ENCODE measurements around the gene RNF223. TPM values are rescaled to one million over a fixed set of nuclear protein-coding genes. Genes with fewer than 3 reads are reported as not detected.

Gene RNF223
- total and polyA plus RNA-seq, 2 of the 8 experiments (the other 6 are each of a cell fraction or from before 2014, with no cell fraction given) = not detected

DNA sequence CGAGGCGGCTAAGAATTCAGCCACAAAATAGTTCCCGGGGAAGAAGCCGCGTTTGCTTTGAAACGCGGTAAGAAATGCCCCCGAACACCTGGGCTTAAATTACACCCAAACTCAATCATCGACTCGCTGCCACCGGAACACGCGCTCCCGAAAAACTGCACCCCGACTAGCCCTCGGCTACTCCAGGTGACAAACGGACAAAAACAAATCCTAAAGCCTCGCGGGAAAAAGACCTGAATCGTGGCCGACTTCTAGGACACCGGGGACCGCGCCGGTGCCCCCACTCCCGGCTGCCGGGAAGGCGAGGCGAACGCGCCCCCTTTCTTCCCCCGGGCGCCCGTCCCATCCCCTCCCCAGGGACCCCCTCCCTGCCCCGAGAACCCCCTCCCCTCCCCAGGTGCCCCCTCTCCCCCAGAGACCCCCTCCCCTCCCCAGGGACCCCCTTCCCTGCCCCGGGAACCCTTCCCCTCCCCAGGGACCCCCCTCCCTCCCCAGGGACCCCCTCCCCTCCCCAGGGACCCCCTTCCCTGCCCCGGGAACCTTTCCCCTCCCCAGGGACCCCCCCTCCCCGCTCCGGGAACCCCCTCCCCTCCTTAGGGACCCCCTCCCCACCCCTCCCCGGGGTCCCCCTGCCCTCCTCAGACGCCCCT lies 41.2 kb upstream of the RNF223 start:
- peak overlapping the region; percentile 89 for H4K8ac ChIP-seq (ENCODE audit: extremely low read depth, insufficient read depth, low read length)
- peaks cover 5% of the 10 kb centered on the region for H3K79me1 ChIP-seq (ENCODE audit: low read depth, low read length)
- H3K23ac ChIP-seq (ENCODE audit: insufficient read length) = no peak overlapping the region
- H3K23me2 ChIP-seq (ENCODE audit: low read depth, low read length) = peaks cover 7% of the 10 kb centered on the region; the same call in 1 of the 2 replicates
- H3K4me1 ChIP-seq (replicated peaks in 1 of 4; ENCODE audit: control insufficient read depth in 3 of 4, insufficient read depth in 4 of 4, low read length in 3 of 4) = peaks cover 0 to 5% (median 2%) of the 10 kb centered on the region in 4 experiments; a peak in 4 of 7 replicates
- WGBS, 2 experiments (ENCODE audit: extremely low coverage in 1 of 2, insufficient coverage in 1 of 2, insufficient read length in 1 of 2, insufficient replicate concordance in 2 of 2, low coverage in 1 of 2, low lambda C conversion rate in 2 of 2, missing lambda C conversion rate in 1 of 2) = 15% methylated on average over 21 of the region's 41 CpGs; no CpG with 5 or more reads in 1 of the 2 experiments
- peaks cover 2 to 19% (median 15%) of the 10 kb centered on the region in 4 experiments; a peak in 6 of 7 replicates for H3K27me3 ChIP-seq (replicated peaks in 1 of 4; ENCODE audit: control insufficient read depth in 3 of 4, extremely low read depth in 1 of 4, insufficient read depth in 3 of 4, low read length in 3 of 4)
- H4K20me1 ChIP-seq (replicated peaks in 1 of 2; ENCODE audit: control insufficient read depth in 1 of 2, insufficient read depth in 2 of 2, low read length in 2 of 2) = peaks cover 1 to 4% of the 10 kb centered on the region in 2 experiments
- H3K18ac ChIP-seq (ENCODE audit: extremely low read depth, low read length) = no peak overlapping the region
- peak overlapping the region; percentile 75 to 86 for H3K4me2 ChIP-seq (ENCODE audit: insufficient read depth in 1 of 2, low read depth in 2 of 2, low read length in 2 of 2)
- peak overlapping the region; percentile 49 to 78 (median 54) for H3K4me3 ChIP-seq (ENCODE audit: extremely low read depth in 1 of 4, insufficient read depth in 2 of 4, low read depth in 3 of 4, low read length in 4 of 4)
- H3K9me3 ChIP-seq (ENCODE audit: insufficient read depth in 2 of 2, low read depth in 1 of 2, low read length in 1 of 2) = peaks cover 4 to 5% of the 10 kb centered on the region in 2 experiments; a peak in 1 of 4 replicates
- H3K36me3 ChIP-seq (ENCODE audit: control insufficient read depth in 2 of 4, insufficient read depth in 4 of 4, low read length in 3 of 4) = no peaks in the 10 kb centered on the region
- H2BK12ac ChIP-seq (ENCODE audit: low read depth, low read length) = no peak overlapping the region
- no peak overlapping the region for H3K27ac ChIP-seq (ENCODE audit: low read depth, low read length)
- no peak for FAIRE-seq
- no peak overlapping the region for H2BK5ac ChIP-seq (ENCODE audit: low read depth, low read length)
- no peak overlapping the region for H4K91ac ChIP-seq (replicated peaks; ENCODE audit: insufficient read length, low read length)
- no peak overlapping the region for H2BK15ac ChIP-seq (ENCODE audit: low read length)
- H3K9ac ChIP-seq (replicated peaks in 1 of 4; ENCODE audit: extremely low read depth in 1 of 4, low read depth in 3 of 4, low read length in 3 of 4) = no peak overlapping the region; a peak in 1 of 7 replicates
- no peak for DNase-seq (ENCODE audit: low read depth in 1 of 2, low spot score in 2 of 2)
- no peak overlapping the region for H2BK120ac ChIP-seq (replicated peaks; ENCODE audit: low read depth, low read length)
- no peak overlapping the region for H3K14ac ChIP-seq (ENCODE audit: insufficient read length)
- H2AFZ ChIP-seq (ENCODE audit: low read length) = no peak overlapping the region
- H2AK5ac ChIP-seq (ENCODE audit: low read depth, low read length) = peak overlapping the region; percentile 39; the same call in 1 of the 2 replicates
- no peak overlapping the region for H3K4ac ChIP-seq (replicated peaks; ENCODE audit: insufficient read length, low read depth, low read length)
- ChIA-PET POLR2A (ENCODE audit: partially characterized antibody) (no interaction called here), CTCF (ENCODE audit: partially characterized antibody) (no interaction called here)
- no peak overlapping the region for H2BK20ac ChIP-seq (ENCODE audit: low read length)
- H3K56ac ChIP-seq (replicated peaks; ENCODE audit: insufficient read length, low read depth, low read length) = no peak overlapping the region
- no peak overlapping the region for H4K5ac ChIP-seq (ENCODE audit: insufficient read length, low read depth, low read length)
- peaks cover 0 to 8% of the 10 kb centered on the region in 2 experiments; a peak in 1 of 4 replicates for H3K79me2 ChIP-seq (ENCODE audit: control insufficient read depth in 1 of 2, insufficient read depth in 2 of 2, low read length in 2 of 2)
- TF ChIP-seq EZH2 (IDR thresholded peaks at IDR 0.05; ENCODE audit: low read depth, low read length, severe bottlenecking) = no peak
- no peak for TF ChIP-seq CTBP2 (IDR thresholded peaks at IDR 0.05; ENCODE audit: borderline replicate concordance, insufficient read depth, insufficient read length, low read length)
- no peak for TF ChIP-seq CREB1 (IDR thresholded peaks at IDR 0.05)
- TF ChIP-seq TCF12 (IDR thresholded peaks at IDR 0.05; ENCODE audit: low read depth, low read length) = no peak
- no peak for TF ChIP-seq SIX5 (IDR thresholded peaks at IDR 0.05; ENCODE audit: low read depth, low read length)
- no peak for TF ChIP-seq SIN3A (conservative IDR thresholded peaks at IDR 0.05 in 1 of 2, IDR thresholded peaks at IDR 0.05 in 1 of 2; ENCODE audit: low read depth in 1 of 2, low read length in 2 of 2)
- no peak for TF ChIP-seq FOSL1 (IDR thresholded peaks at IDR 0.05; ENCODE audit: insufficient read depth, low read depth, low read length)
- no peak for TF ChIP-seq POLR2A (IDR thresholded peaks at IDR 0.05; ENCODE audit: control extremely low read depth in 1 of 2, low read depth in 2 of 2, low read length in 2 of 2)
- TF ChIP-seq, protein P1, sequence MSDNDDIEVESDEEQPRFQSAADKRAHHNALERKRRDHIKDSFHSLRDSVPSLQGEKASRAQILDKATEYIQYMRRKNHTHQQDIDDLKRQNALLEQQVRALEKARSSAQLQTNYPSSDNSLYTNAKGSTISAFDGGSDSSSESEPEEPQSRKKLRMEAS (IDR thresholded peaks at IDR 0.05) = peak; percentile 46; the same call in 1 of the 2 replicates
- TF ChIP-seq, protein P2, sequence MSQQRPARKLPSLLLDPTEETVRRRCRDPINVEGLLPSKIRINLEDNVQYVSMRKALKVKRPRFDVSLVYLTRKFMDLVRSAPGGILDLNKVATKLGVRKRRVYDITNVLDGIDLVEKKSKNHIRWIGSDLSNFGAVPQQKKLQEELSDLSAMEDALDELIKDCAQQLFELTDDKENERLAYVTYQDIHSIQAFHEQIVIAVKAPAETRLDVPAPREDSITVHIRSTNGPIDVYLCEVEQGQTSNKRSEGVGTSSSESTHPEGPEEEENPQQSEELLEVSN (IDR thresholded peaks at IDR 0.05) = 0 out of 2 replicates have a peak, but pooled peaks have one; percentile 17
- no peak for TF ChIP-seq ZNF274 (IDR thresholded peaks at IDR 0.05; ENCODE audit: borderline replicate concordance, extremely low read depth, low read length)

Measured in H1 (cell line).